GM19239 (cell line): ENCODE measurements around the gene TMCC2.
A peak's percentile ranks its signal among the peaks of the same experiment; 100 is the strongest.
"Not testable (repeated sequence)": the region's sequence is repeated elsewhere in the genome, so short reads cannot be mapped to it uniquely, and the experiment has no call there.

ENCODE experiments used
- DNase-seq: peaks from one replicate; pipeline ENCODE4 v3.0.0; 2011; ENCODE audit warnings: low spot score; ENCODE audit not compliant: insufficient read length
- FAIRE-seq: peaks from 2 replicates; lab custom pipeline; 2011; peaks lifted over from hg19 to GRCh38; lab: Jason Lieb, UNC

Gene TMCC2

DNA sequence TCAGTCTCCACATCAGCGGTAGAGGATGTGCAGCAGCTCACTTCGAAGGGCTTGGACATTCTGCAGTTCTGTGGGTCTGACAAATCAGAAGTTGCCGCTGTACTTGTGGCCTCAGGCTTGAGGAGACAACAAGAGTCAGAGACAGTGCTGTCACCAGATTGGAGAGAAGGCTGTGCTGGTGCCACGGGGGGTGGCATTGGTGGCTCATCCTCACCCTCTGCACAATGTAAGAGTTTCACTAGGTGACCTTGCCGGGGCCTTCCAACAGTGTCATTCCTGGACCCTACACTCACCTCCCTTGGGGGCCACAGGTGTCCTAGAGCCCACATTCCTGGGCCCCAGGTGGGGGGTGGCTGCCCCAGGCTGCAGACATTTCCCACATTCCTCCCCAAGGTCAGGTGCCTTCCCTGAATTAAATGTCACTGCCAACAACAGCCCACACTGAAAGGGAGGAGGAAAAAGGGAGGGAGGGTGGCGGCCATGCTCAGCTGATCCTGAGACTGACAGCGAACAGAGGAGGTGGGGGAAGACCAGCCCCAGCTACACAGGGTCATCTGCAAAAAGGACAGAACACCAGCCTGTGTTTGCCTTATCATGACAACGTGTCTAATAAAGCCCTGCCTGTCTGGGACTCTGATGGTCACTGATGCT lies 46.4 kb downstream of the TMCC2 start:
- no peak for DNase-seq
- FAIRE-seq, result no peak

DNA sequence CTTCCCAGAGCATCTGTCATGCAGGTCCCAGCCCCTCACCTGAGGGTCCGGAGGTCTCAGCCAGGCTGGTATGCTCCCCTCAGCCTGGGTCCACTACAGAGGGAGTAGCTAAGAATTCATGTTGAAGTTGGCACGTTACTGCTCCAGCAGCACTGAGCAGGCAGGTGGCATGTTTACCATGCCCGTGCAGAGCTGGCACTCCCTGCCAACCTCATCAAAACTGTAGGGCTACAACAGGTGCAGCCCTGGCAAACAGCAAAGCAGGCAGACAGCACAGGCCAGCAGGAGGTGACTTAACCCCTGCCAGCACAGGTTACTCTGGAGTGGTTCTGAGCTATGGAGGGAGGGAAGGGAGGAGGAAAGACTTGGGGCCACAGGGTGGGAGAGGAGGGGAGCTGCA lies 47.4 kb downstream of the TMCC2 start:
- FAIRE-seq (no peak), DNase-seq (no peak)

DNA sequence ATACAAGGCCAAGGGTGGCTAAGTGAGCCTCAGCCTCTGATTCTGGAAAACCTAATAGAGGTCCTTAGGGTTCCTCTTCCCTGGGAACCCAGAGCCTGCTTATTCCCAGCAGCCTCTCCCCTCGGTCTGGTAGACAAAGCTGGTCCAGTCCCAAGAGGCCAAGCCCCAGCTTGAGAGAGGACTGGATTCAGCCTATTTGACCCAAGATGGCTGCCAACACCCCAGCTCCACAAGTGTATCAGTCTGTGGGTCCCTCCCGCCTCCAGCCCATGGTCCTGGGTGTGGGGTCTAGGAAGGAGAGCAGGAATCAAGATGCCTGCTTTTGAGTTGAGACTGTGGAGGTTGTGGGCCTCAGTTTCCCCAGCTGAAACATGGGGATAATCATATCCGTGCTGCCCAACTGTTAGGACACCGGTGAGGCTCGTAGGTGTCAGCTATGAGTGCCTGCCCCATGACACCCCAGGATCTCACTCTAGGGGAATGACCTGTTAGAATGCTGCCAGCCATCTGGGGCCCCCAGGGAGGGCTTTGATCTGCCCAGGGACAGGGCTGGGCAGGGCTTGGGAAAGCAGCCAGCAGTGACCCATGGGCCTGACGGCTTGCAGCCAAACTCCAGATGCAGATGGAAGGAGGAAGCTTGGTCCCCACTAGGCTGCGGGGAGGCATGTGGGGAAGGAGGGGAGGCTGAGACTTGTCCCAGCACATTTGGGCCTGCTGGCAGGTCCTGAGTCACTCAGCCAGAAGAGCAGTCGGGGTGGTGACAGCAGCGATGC lies 48.4 kb downstream of the TMCC2 start:
- DNase-seq (no peak), FAIRE-seq (no peak)

DNA sequence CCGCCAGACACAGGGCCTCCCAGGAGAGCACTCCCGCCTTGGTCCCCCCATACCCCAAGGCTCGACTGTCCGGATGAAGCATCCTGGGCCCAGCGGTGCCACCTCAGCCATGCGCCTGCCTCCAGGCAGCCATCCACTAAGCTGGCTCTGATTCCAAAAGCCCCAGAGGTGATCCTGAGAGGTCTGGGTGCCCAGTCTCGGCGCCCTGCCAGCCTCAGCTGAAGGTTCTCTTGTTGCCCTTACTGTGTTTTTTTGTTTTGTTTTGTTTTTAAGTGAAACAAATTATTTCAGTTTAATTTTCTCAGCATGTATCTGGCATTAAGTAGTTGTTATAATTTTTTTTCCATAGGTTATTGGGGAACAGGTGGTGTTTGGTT lies 48.9 kb downstream of the TMCC2 start:
- DNase-seq (no peak), FAIRE-seq (no peak)

DNA sequence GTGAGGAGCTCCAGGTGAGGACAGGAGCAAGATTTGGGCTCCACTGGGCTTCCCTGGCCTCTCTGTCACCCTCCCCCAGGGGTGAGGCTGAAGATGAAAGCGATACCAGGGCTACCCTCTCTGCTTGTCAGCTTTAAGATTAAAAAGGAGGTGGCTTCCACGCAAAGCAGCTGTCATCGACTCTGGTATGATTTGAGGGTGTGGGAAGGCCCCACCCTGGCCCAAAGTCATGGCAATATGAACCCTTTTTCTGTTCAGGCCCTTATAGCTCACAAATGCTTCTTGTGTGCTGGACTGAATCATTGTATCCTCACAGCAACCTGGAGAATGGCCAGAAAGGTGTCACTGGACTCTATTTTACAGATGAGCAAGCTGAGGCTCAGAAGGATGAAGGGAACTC lies 52.2 kb downstream of the TMCC2 start:
- DNase-seq (no peak), FAIRE-seq (no peak)

DNA sequence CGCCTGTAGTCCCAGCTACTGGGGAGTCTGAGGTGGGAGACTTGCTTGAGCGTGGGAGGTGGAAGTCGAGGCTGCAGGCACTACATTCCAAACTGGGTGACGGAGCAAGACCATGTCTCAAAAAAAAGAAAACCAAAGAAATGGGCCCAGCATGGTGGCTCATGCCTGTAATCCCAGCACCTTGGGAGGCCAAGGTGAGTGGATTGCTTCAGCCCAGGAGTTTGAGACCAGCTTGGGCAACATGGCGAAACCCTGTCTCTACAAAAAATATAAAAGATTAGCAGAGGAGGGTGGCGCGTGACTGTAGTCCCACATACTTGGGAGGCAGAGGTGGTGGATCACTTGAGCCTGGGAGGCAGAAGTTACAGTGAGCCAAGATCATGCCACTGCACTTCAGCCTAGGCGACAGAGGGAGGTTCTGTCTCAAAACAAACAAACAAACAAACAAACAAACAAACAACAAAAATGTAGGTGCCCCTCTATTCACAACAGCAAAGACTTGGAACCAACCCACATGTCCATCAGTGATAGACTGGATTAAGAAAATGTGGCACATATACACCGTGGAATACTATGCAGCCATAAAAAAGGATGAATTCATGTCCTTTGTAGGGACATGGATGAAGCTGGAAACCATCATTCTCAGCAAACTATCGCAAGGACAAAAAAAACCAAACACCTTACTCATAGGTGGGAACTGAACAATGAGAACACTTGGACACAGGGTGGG lies 53.1 kb downstream of the TMCC2 start:
- not testable (repeated sequence) for FAIRE-seq, DNase-seq

DNA sequence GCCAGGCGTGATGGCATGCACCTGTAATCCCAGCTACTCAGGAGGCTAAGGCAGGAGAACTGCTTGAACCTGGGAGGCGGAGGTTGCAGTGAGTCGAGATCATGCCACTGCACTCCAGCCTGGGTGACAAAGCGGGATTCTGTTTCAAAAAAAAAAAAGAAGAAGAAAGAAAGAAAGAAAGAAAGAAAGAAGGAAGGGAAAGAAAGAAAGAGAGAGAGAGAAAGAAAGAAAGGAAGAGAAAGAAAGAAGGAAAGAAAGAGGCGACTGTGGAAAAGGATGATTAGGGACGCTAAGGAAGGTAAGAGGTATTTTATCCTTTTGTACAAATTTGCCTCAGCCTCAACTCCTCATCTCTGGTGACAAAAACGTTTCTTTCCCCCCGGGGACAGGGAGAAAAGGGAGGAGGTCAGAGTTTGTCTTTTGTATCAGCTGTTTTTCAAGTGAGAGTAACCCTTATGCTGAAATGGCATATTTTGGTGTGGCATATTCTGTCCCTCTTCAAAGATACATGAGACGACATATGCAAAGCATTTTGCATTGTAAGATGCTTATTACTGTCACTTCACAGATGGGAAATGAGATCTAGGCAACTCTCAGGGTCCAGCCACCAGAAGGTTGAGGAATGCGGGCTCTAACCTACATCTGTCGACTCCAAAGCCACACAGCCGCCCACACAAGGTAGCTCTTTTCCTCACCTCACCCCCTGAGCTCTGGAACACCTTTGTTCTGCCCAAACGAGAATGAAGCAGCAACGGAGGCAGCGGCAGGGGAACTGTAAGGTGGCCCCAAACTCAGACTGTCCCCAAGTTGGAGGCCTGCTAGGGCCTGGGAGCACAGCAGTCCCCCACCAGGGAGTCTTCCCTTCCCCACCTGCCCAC lies 55.8 kb downstream of the TMCC2 start:
- DNase-seq, result no peak
- FAIRE-seq, result no peak

DNA sequence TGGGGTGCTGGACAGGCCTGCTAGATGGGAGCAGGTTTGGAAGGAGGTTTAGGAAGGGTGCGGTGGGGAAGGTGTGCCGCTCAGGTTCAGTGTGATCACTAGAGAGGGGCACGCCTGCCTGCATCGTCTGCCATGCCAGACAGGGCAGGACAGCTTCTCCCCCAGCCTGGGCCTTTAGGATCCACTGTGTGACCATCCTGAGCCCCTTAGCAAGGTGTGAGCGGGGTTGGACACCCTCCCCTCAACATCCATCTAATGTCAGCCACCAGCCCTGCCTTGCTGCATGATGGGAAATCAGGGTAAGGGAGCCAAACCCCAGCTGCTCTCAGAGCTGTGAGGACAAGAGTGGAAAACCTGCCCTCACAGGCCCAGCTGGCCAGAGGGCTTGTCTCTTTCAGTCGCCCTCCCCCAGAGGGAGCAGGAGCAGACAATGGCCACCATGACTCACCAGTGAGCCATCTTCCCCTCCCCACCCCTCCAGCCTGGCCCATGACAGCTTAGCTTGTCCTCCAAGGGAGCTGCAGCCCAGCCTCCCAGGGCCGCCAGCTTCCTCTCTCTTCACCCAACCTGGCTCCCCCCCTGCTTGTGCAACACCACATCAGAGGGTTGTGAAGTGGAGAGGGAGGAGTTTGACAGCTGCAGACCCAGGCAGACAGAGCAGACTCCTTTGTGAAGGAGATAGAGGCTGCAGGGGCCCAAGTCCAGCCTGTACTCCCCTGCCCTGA lies 56.8 kb downstream of the TMCC2 start:
- FAIRE-seq (no peak), DNase-seq (no peak)

DNA sequence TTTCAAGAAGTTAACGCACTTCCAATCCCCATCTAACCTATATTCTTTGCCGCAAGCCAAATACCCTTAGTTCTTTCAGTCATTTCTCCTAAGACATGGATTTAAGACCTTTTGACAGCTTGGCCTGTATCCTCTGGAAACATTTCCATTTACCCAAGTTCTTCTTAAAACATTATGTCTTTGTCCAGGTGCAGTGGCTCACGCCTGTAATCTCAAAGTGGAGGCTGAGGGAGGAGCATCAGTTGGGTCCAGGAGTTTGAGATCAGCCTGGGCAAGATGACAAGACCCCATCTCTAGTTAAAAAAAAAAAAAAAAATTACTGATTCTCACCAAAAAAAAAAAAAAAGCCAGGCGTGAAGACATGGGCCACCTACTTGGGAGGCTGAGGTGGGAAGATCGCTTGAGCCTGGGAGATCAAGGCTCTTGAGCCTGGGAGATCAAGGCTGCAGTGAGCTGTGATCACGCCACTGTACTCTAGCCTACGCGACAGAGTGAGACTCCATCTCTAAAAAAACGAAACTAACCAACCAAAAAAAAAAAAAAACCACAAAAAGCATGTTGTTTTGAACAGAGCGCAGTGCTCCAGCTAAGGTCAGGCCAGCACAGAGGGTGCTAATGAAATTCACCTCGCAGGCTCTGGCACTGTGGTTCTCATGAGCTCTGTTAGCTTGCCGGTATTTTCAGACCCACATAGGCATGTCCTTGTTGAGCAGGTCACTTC lies 57.8 kb downstream of the TMCC2 start:
- no peak for DNase-seq
- FAIRE-seq, result peak; percentile 81

DNA sequence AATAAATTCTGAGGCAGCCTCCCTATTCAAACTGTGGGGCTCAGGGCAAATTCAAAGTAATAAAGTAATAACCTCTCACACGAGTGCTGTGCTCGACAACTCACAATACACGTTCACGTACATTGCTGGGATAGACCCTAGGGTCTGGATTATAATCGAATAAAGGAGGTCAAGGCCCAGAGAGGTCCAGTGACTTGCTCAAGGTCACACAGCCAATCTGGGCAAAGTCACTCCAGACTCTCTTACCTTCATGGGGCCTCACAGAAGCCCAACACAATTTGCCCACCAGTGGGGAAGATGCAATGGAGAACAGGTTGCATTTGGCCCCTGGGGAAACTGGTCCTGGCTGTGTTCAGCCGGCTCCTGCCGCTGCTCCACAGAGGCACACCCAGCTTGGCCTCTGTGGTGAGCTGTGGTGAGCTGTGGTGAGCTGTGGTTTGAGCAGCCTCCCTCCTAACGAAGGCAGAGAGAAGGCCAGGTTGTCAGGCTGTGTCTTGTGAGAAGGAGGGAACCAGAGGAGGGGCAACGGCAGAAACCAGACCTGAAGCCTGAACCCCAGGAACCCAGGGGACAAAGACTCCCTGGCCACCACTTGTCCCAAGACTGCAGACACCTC lies 58.7 kb downstream of the TMCC2 start:
- FAIRE-seq (peak; percentile 82), DNase-seq (peak; percentile 54)

DNA sequence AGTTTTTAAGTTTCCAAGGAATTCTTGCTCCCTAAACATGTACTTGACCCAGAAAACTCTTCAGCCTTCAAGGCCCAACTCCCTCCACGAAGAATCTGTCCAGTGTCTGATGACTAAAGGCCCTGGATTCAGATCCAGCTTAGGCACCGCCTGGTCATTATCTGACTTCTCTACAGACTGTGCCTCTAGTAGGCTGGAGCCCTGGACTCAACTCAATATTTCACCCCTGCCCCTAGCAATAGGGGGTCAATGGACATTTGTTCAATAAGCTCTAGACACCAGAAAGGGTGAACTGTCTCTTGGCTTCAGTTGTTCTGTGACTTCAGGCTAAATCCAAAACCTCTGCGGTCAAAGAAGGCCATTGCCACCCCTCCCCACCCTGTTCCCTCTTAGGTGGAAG lies 59.3 kb downstream of the TMCC2 start:
- FAIRE-seq, result no peak
- no peak for DNase-seq

DNA sequence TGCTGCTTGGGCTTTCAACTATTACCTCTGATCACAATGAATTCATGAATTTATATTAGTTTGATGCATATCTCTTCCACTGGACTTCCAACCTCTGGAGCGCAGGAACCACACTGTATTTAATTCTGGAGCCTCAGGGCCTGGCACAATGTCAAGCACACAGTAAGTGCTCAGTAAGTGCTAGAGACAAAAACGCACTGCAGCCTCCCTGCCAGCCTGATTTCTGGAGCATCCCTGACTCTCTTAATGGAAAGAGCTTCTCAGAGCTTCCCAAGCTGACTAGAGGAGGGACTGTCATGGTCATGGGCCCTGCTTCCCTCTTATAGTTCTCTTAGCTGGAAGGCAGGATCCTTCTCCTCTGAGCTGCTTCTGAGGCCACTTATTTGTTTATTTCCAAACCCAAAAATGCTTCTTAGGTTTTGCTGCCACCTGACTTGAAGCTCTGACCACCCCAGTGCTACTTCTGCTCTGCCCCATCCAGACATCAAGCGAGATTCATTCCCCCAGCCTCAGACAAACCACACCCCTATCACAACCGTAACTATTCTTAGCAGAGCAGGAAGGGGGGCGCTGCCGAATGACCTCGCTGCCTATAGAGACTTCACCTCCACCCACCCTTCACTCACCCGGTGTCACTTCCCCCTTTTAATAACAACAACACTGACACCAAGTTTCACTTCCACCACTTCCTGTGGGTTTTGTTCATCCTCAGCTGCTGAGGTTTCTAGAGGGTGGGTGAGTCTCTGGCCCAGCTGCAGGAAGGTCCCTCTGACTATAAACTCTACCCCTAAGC lies 60.2 kb downstream of the TMCC2 start:
- DNase-seq, result peak; percentile 86
- peak; percentile 97 for FAIRE-seq

DNA sequence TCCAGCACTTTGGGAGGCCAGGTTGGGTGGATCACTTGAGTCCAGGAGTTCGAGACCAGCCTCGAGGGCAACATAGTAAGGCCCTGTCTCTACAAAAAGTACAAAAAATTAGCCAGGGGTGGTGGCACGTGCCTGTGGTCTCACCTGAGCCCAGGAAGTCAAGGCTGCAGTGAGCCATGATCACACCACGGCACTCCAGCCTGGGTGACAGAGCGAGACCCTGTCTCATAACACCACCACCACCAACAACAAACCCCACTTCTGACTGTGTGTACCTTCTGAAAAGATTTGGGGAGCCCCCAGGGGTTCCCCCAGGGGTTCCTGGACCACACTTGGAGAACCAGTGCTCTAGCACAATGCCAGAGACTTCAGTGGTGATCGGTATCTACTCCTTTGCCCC lies 63.9 kb downstream of the TMCC2 start:
- FAIRE-seq (no peak), DNase-seq (no peak)

DNA sequence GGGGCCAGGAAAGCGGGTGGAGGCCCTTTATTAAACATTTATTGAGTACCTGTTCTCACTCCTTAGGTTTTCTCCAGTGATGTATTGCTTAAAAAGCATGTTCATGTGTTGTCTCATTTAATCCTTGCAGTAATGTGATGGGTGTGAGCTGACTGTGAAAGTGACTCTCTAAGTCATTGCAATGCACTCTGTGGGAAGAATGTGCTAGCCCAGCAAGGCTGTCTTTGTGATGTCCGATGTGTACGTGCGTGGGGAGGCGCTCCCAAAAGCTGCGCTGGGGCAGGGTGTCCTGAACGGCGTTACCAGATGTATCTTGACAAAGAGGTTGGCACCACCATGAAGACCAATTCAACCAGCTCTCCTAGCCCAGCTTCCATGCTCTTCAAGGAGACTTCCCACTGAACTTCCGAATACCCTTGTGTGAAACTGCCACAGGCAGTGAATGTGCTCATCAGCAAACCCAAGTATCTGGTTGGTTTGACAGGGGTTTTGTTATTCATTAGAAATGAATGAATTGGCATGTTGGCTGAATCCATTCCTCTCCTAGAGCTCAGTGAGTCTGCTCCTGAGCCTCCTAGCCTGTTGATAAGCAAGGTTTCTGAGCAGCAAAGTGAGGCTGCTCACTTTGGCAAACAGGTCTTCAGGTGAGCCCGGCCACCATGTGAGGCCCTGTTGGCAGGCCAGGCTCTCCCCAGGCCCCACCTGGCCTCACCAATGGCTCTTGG lies 65.8 kb downstream of the TMCC2 start:
- no peak for FAIRE-seq

DNA sequence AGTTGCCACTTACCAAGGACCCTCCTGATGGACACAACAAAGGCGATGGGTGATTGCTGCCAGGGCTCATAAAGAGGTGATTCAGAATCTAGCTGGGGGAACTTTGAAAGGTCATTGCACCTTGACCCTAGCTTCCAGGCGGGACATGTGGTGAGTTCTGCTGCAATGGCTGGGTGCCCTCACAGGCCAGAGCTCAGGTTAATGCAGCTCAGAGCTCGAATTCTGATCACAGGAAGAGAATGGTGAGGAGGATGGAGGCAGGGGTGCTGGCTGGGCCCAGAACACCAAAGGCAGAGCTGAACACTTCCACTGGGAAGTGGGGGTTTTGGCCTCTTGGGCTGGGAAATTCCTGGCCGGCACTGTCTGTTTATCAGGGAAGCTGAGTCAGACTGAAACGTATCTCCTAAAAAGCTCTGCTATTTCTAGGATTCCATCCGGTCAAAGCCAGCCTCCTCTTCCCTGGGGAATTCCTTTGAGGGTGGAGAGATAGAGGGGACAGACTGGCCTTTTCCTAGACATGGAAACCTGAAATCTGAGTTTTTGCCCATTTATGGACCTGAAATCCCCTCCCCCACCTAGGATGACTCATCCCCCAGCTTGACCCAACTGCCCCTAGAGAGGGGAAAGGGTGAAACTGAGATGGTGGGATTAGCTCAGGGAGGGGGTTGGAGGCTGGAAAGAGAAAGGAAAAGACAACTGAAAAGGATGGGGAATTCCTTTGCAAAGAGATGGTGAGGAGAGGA lies 66.6 kb downstream of the TMCC2 start:
- DNase-seq (no peak), FAIRE-seq (no peak)

More for the DNA sequence above, 65.8 kb downstream of the TMCC2 start:
- no peak for DNase-seq

DNA sequence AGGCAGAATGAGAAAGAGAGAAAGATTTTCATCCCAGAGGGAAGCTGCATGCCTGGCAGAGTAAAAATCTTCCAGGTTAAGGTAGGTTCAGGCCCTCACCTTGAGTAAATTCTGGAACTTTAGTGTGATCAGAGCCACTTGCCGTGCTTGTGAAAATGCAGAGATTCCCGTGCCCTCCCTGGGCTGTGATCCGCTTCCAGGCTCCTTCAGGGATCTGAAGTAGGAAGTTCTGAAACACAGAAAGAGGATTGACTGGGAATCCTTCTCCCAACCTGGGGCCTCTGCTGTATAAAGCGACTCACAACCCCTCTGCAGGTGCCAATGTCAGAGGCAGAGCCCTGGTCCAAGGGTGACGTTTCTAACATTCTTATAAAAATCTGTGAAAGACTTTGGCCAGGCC lies 67.2 kb downstream of the TMCC2 start:
- FAIRE-seq (no peak), DNase-seq (no peak)

DNA sequence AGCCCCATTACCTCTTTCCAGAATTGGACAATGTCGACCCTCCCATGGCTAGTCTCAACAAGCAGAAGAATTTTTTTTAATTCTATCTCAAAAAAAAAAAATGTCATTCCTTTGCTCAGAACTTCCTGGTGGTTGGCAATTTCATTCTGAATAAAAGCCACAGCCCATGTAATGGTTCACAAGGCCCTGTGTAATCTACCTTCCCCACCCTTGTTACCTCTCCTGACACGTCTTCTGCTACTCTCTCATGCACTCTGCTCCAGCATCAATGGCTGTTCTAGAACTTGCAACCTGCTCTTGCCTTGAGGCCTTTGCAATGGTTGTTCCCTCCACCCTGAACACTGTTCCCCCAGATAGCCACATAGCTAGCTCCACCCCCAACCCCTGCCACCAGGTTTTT lies 68.4 kb downstream of the TMCC2 start:
- DNase-seq, result no peak
- FAIRE-seq, result no peak
